H1 (cell line): ENCODE results near the gene SRSF6. TPM values are rescaled to one million over a fixed set of nuclear protein-coding genes. Genes with fewer than 3 reads are reported as not detected.

Experiments
- CTCF ChIA-PET: fragments of 300-600 bp; sonication (Branson Sonifier 250); formaldehyde crosslinking; loops from one replicate; lab custom pipeline; 2021; ENCODE audit not compliant: partially characterized antibody; lab: Charles Lee
- POLR2A ChIA-PET: fragments of 300-600 bp; sonication (Branson Sonifier 250); formaldehyde crosslinking; loops from one replicate; lab custom pipeline; 2021; ENCODE audit warnings: inconsistent platforms; ENCODE audit not compliant: partially characterized antibody; lab: Charles Lee
- DNase-seq, 2 experiments: peaks; one replicate each; pipeline versions ENCODE4 v3.0.0 to v3.0.0-alpha.2; 2010 to 2022; ENCODE audit warnings: low spot score in 2 of 2, low read depth in 1 of 2, mixed read lengths in 1 of 2
- FAIRE-seq: peaks from 2 replicates; lab custom pipeline; 2011; peaks lifted over from hg19 to GRCh38; lab: Jason Lieb, UNC
- H2AFZ ChIP-seq: 2 replicates; pipeline ENCODE4 v1.8.1; 2012; ENCODE audit warnings: low read length, inconsistent platforms
- H2AK5ac ChIP-seq: 2 replicates; pipeline ENCODE4 v1.6.1; 2013; ENCODE audit warnings: low read depth, low read length
- H2BK120ac ChIP-seq: replicated peaks from 2 replicates; pipeline ENCODE3; 2013; ENCODE audit warnings: low read depth, low read length, inconsistent platforms
- H2BK12ac ChIP-seq: 2 replicates; pipeline ENCODE4 v1.6.1; 2013; ENCODE audit warnings: low read depth, low read length
- H2BK15ac ChIP-seq: 2 replicates; pipeline ENCODE4 v1.6.1; 2013; ENCODE audit warnings: low read length
- H2BK20ac ChIP-seq: 2 replicates; pipeline ENCODE4 v1.6.1; 2013; ENCODE audit warnings: low read length
- H2BK5ac ChIP-seq: 2 replicates; pipeline ENCODE4 v1.6.1; 2013; ENCODE audit warnings: low read depth, low read length
- H3K14ac ChIP-seq: 2 replicates; pipeline ENCODE4 v1.6.1; 2013; ENCODE audit warnings: inconsistent platforms; ENCODE audit not compliant: insufficient read length
- H3K18ac ChIP-seq: 2 replicates; pipeline ENCODE4 v1.6.1; 2013; ENCODE audit warnings: low read length; ENCODE audit errors: extremely low read depth
- H3K23ac ChIP-seq: 2 replicates; pipeline ENCODE4 v1.6.1; 2013; ENCODE audit warnings: inconsistent platforms; ENCODE audit not compliant: insufficient read length
- H3K23me2 ChIP-seq: 2 replicates; pipeline ENCODE4 v1.6.1; 2013; ENCODE audit warnings: low read depth, low read length
- H3K27ac ChIP-seq: 2 replicates; pipeline ENCODE4 v1.6.1; 2011; ENCODE audit warnings: low read depth, low read length, inconsistent platforms
- H3K27me3 ChIP-seq, 4 experiments: replicated peaks in 1 of 4; 1 replicate in 1 of 4; 2 replicates in 3 of 4; pipeline versions ENCODE4 v1.6.1 to v1.8.1; 2011 to 2013; ENCODE audit warnings: low read length in 3 of 4, mild to moderate bottlenecking in 3 of 4, inconsistent platforms in 2 of 4, mixed read lengths in 2 of 4, moderate library complexity in 1 of 4; ENCODE audit not compliant: control insufficient read depth in 3 of 4, insufficient read depth in 3 of 4; ENCODE audit errors: extremely low read depth in 1 of 4
- H3K36me3 ChIP-seq, 4 experiments: 2 replicates each; pipeline versions ENCODE4 v1.6.1 to v1.8.1; 2011 to 2013; ENCODE audit warnings: mild to moderate bottlenecking in 4 of 4, low read length in 3 of 4, moderate library complexity in 2 of 4, control low read depth in 1 of 4, inconsistent platforms in 1 of 4; ENCODE audit not compliant: insufficient read depth in 4 of 4, control insufficient read depth in 2 of 4
- H3K4ac ChIP-seq: replicated peaks from 2 replicates; pipeline ENCODE3; 2013; ENCODE audit warnings: low read length, low read depth, mixed read lengths, inconsistent platforms; ENCODE audit not compliant: insufficient read length
- H3K4me1 ChIP-seq, 4 experiments: replicated peaks in 1 of 4; 1 replicate in 1 of 4; 2 replicates in 3 of 4; pipeline versions ENCODE4 v1.6.1 to v1.8.1; 2011 to 2013; ENCODE audit warnings: low read length in 3 of 4, inconsistent platforms in 2 of 4, mixed read lengths in 1 of 4; ENCODE audit not compliant: insufficient read depth in 4 of 4, control insufficient read depth in 3 of 4
- H3K4me2 ChIP-seq, 2 experiments: 2 replicates each; pipeline versions ENCODE4 v1.6.1 to v1.8.1; 2011 to 2013; ENCODE audit warnings: low read depth in 2 of 2, low read length in 2 of 2, control low read depth in 1 of 2, inconsistent platforms in 1 of 2, mild to moderate bottlenecking in 1 of 2; ENCODE audit not compliant: insufficient read depth in 1 of 2
- H3K4me3 ChIP-seq, 4 experiments: fragments of 200-600, 300-600 bp in 1 of 4; sonication (generic), shearing (Covaris generic), sonication (Bioruptor Twin) in 1 of 4; 2 replicates each; pipeline versions ENCODE4 v1.5.1 to v1.8.1; 2011 to 2016; ENCODE audit warnings: low read length in 4 of 4, low read depth in 3 of 4, control low read depth in 2 of 4, inconsistent platforms in 2 of 4, mild to moderate bottlenecking in 2 of 4, mixed read lengths in 1 of 4, moderate library complexity in 1 of 4; ENCODE audit not compliant: insufficient read depth in 2 of 4; ENCODE audit errors: extremely low read depth in 1 of 4
- H3K56ac ChIP-seq: replicated peaks from 2 replicates; pipeline ENCODE3; 2013; ENCODE audit warnings: low read depth, mild to moderate bottlenecking, mixed read lengths, low read length, inconsistent platforms; ENCODE audit not compliant: insufficient read length
- H3K79me1 ChIP-seq: 2 replicates; pipeline ENCODE4 v1.6.1; 2013; ENCODE audit warnings: low read depth, low read length, control low read depth
- H3K79me2 ChIP-seq, 2 experiments: 2 replicates each; pipeline versions ENCODE4 v1.6.1 to v1.8.1; 2012 to 2013; ENCODE audit warnings: low read length in 2 of 2, mild to moderate bottlenecking in 2 of 2, inconsistent platforms in 1 of 2; ENCODE audit not compliant: insufficient read depth in 2 of 2, control insufficient read depth in 1 of 2
- H3K9ac ChIP-seq, 4 experiments: replicated peaks in 1 of 4; 1 replicate in 1 of 4; 2 replicates in 3 of 4; pipeline versions ENCODE4 v1.6.1 to v1.8.1; 2011 to 2013; ENCODE audit warnings: low read depth in 3 of 4, low read length in 3 of 4, control low read depth in 2 of 4, mild to moderate bottlenecking in 2 of 4, moderate library complexity in 2 of 4, inconsistent platforms in 1 of 4; ENCODE audit errors: extremely low read depth in 1 of 4
- H3K9me3 ChIP-seq, 2 experiments: 2 replicates each; pipeline versions ENCODE4 v1.6.1 to v1.8.1; 2012 to 2013; ENCODE audit warnings: mild to moderate bottlenecking in 2 of 2, moderate library complexity in 2 of 2, control low read depth in 1 of 2, inconsistent platforms in 1 of 2, low read depth in 1 of 2, low read length in 1 of 2, mixed read lengths in 1 of 2; ENCODE audit not compliant: insufficient read depth in 2 of 2
- H4K20me1 ChIP-seq, 2 experiments: replicated peaks in 1 of 2; 2 replicates each; pipeline versions ENCODE3 to v1.8.1; 2011 to 2013; ENCODE audit warnings: inconsistent platforms in 2 of 2, low read length in 2 of 2, mild to moderate bottlenecking in 1 of 2; ENCODE audit not compliant: insufficient read depth in 2 of 2, control insufficient read depth in 1 of 2
- H4K5ac ChIP-seq: 2 replicates; pipeline ENCODE4 v1.6.1; 2013; ENCODE audit warnings: low read length, low read depth, mixed read lengths, inconsistent platforms; ENCODE audit not compliant: insufficient read length
- H4K8ac ChIP-seq: 2 replicates; pipeline ENCODE4 v1.8.0; 2013; ENCODE audit warnings: mild to moderate bottlenecking, moderate library complexity, low read length, inconsistent platforms; ENCODE audit not compliant: insufficient read depth; ENCODE audit errors: extremely low read depth
- H4K91ac ChIP-seq: replicated peaks from 2 replicates; pipeline ENCODE3; 2013; ENCODE audit warnings: low read length, mixed read lengths, inconsistent platforms; ENCODE audit not compliant: insufficient read length
- HDAC6 ChIP-seq: IDR thresholded peaks from one replicate; pipeline ENCODE4 v1.7.1; 2012; ENCODE audit warnings: low read depth, mild to moderate bottlenecking, inconsistent platforms, low read length, moderate library complexity
- PHF8 ChIP-seq: fragments of 200-600 bp; sonication (generic); conservative IDR thresholded peaks from 2 replicates; pipeline ENCODE4 v1.7.1; 2012; ENCODE audit warnings: low read depth, mild to moderate bottlenecking, inconsistent platforms, low read length, moderate library complexity
- WGBS, 2 experiments: shearing (Covaris generic) in 1 of 2; methylation state at CpG; one replicate each; pipeline versions ENCODE4 v1.1.6 to v1.1.7; 2013 to 2015; ENCODE audit warnings: low lambda C conversion rate in 2 of 2, mixed read lengths in 2 of 2, inconsistent platforms in 1 of 2, low coverage in 1 of 2, missing lambda C conversion rate in 1 of 2; ENCODE audit not compliant: insufficient replicate concordance in 2 of 2, insufficient coverage in 1 of 2, insufficient read length in 1 of 2; ENCODE audit errors: extremely low coverage in 1 of 2, missing lambda C conversion rate in 1 of 2; 5-methylcytosine and 5-hydroxymethylcytosine counted together
- polyA plus RNA-seq, 7 experiments: library from polyadenylated mRNA; depleted of rRNA in 3 of 7; stranded (reverse) in 5 of 7; unstranded in 2 of 7; fragments of >200 nt in 5 of 7; fragments of 200-250 nt in 2 of 7; gene quantifications; 1 replicate in 5 of 7; 2 replicates in 1 of 7; 4 replicates in 1 of 7; pipeline versions ENCODE4 v1.2.1 to v1.2.3, GENCODE V29; 2011 to 2013; ENCODE audit warnings: missing spikeins in 2 of 7, mixed read lengths in 2 of 7
- total RNA-seq: library from RNA; stranded (reverse); fragmentation: NEBNext Ultra II Directional; extraction: Animal tissue kit (Norgen Biotek cat#: 25700); gene quantifications from 2 replicates; pipeline ENCODE4 v1.2.1, GENCODE V29; 2021

SRSF6 gene
- total and polyA plus RNA-seq, 2 of the 8 experiments (the other 6 are each of a cell fraction or from before 2014, with no cell fraction given), result 48.0 to 171 TPM

DNA sequence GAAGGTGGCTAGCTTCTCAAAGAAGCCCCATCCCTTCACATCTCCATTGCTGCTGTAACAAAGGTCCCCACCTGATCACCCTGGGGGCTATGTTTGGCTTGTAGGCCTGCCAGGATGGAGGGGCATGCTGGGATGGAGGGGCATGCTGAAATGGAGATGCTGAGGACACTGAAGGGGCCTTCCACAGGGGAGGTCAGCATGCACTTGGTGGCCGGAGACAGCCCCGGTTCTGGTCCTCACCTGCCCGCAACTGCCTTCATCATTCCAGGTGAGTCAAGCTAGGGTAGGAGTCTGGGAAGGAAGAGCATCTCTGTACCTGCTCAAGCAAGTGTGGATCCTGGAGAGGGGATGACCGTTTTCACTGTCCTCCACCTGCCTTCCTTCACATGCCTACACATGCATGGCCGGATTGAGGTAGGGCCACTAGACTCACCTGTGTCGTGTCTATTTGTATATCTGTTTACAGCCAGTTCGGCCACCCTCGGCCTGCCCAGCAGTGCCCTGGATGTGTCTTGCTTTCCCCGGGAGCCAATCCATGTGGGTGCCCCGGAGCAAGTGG is 55.8 kb downstream of the SRSF6 start:
- no peak for FAIRE-seq
- no peak overlapping the region for H3K23ac ChIP-seq
- H3K14ac ChIP-seq, result no peak overlapping the region
- no peaks in the 10 kb centered on the region for H3K79me1 ChIP-seq
- peaks cover 0 to 5% (median 0%) of the 10 kb centered on the region in 4 experiments; a peak in 1 of 8 replicates for H3K36me3 ChIP-seq
- no peak overlapping the region for H3K56ac ChIP-seq
- POLR2A ChIA-PET, result interaction anchor here (0.9 to 3.9 kb wide), 5 partner anchors 16 to 165 kb away, joined by 3 to 29 read pairs (median 6); partner anchors contain the start of gene SRSF6
- H3K4me2 ChIP-seq, result peak overlapping the region; percentile 70 to 73
- H2BK12ac ChIP-seq, result no peak overlapping the region
- no peak overlapping the region for H3K4ac ChIP-seq
- 63% methylated on average over 10 of the region's 10 CpGs; no CpG with 5 or more reads in 1 of the 2 experiments for WGBS, 2 experiments
- H2BK120ac ChIP-seq, result no peak overlapping the region
- DNase-seq, result no peak
- peak overlapping the region in 3 of 4 experiments; percentile 63 to 84 (median 66); a peak in 6 of 7 replicates for H3K9ac ChIP-seq
- peak overlapping the region; percentile 52 to 60 (median 57) for H3K4me3 ChIP-seq
- H2AK5ac ChIP-seq, result peak overlapping the region; percentile 44; the same call in 1 of the 2 replicates
- CTCF ChIA-PET, result no interaction called here
- H3K27ac ChIP-seq, result 0 out of 2 replicates have a peak overlapping the region, but pooled peaks have one; percentile 12
- no peaks in the 10 kb centered on the region for H4K20me1 ChIP-seq
- no peak overlapping the region for H3K18ac ChIP-seq
- no peak overlapping the region for H4K91ac ChIP-seq
- H3K4me1 ChIP-seq, result peaks cover 0 to 3% (median under 1%) of the 10 kb centered on the region in 4 experiments; a peak in 5 of 7 replicates
- no peaks in the 10 kb centered on the region for H3K27me3 ChIP-seq
- H2BK15ac ChIP-seq, result no peak overlapping the region
- H2BK20ac ChIP-seq, result no peak overlapping the region
- TF ChIP-seq HDAC6 (no peak), PHF8 (peak; percentile 37; the same call in 1 of the 2 replicates)
- TF ChIP-seq, all 59 proteins: peak for 1
- no peak overlapping the region for H2BK5ac ChIP-seq
- H3K9me3 ChIP-seq, result no peaks in the 10 kb centered on the region
- H4K5ac ChIP-seq, result no peak overlapping the region
- 0 out of 2 replicates have a peak, but pooled peaks cover 5% of the 10 kb centered on the region for H3K23me2 ChIP-seq
- peaks cover 0 to 14% of the 10 kb centered on the region in 2 experiments; a peak in 1 of 4 replicates for H3K79me2 ChIP-seq
- H4K8ac ChIP-seq, result peak overlapping the region; percentile 85
- H2AFZ ChIP-seq, result no peak overlapping the region
